Stimulated activated CD8-positive, alpha-beta memory T cell treated with anti-CD3 and anti-CD28 coated beads, Interleukin-4, amount 100 ng/mL, for 1 hour (primary cell): ENCODE results near the gene PBX4.
A peak's percentile ranks its signal among the peaks of the same experiment; 100 is the strongest.

Experiments used
- DNase-seq, 2 donors: peaks; one replicate each; pipeline ENCODE4 v3.0.0-alpha.2; 2020; ENCODE audit warnings: low read depth in 2 of 2, low spot score in 1 of 2

PBX4 gene

DNA sequence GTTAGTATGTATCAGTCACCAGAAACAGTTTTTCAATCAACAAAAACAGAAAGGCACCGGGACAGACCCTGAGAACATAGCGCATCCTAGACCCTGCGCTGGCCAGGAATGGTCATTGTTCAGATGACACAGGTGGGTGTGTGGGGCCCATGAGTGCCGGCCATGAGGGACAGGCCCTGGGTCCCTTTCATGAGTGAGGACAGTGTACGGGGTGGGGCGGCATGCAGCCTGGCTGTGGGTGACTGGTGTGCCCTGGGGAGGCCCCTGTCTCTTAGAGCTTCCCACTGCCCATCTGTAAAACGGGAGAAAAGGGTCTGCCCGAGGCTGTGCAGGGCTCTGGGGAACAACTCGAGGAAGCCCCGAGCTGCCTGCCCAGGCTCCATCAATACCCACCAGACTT, 25.8 kb downstream of the PBX4 start:
- DNase-seq = no peak

DNA sequence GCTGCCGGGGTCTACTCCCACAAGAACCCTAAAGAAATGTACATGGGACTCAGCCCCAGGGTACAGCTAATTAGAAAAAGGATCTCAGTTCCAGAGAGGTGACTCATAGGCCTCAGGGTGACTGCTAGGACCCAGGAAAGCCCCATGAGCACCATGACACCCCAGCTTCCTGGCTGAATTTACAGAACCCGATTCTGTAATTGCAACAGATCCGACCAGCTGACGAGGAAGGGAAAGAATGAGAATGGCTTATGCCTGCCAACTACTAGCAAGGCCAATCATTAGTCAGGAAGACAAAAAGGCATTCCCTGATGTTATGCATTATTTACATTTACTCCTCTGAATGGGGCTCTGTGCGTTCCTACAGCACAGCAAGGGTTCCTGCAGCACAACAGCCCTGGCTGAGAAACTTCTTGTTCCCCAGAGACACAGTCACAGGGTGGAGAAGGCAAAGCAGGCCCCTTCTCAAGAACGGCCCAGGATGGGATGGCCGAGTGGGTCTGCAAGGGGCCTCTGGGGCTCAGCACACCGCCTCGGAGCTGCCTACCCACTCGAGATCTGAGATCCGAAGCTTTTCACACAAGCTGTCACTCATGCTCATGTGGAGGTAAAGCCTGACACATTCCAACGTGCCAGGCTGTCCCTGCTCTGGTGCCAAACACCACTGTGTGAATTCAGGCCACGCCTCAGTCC, 27.2 kb downstream of the PBX4 start:
- DNase-seq = peak in 1 of 2 donors; percentile 34

DNA sequence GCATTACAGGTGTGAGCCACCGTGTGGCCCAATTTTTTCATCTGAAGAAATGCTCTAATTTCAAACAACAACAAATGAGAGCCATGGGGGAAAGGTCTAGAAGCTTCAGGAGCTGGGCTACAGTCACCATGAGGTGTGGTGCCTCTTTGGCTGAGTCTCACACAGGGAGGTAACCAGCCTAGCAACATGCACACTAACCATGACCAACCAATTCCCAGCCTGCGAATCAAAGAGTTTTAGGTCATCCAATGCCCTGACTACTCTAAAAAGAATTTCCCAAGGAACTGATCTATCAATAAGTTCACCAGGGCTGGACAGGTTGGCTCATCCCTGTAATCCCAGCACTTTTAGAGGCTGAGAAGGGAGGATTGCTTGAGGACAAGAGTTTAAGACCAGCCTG, 29.9 kb downstream of the PBX4 start:
- no peak for DNase-seq

DNA sequence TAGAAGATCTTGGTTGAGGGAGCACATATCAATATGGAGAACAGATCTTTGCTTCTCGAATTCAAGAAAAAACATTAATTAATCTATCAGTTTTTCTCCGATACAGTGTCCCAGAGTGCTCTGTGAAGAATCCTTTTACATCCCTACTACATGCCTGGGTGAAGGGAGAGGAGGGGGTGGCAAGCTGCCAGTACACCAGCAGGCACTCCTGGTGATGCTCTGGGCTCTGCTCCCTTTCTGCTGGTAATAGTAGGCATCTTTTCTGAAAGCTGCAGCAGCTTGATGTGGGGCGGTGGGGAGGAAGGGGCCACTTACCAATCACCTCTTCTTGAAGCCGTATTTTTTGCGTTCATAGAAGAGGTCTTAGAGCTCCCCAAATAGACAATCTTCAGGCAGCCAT, 30.7 kb downstream of the PBX4 start:
- no peak for DNase-seq

DNA sequence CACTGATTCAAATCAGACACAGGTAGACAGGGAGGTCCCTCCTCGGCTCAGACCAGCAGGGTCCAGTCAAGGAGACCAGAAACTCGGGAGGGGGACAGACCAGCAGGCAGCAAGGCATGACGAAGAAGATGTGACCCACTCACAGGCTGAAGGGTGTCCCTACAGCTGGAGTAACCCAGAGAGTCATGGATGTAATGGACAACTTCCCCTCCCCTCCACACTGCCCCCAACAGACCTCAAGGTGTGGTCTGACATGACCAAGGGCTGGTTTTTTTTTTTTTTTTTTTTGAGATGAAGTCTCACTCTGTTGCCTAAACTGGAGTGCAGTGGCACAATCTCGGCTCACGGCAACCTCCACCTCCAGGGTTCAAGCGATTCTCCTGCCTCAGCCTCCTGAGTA, 34.1 kb downstream of the PBX4 start:
- DNase-seq = no peak

DNA sequence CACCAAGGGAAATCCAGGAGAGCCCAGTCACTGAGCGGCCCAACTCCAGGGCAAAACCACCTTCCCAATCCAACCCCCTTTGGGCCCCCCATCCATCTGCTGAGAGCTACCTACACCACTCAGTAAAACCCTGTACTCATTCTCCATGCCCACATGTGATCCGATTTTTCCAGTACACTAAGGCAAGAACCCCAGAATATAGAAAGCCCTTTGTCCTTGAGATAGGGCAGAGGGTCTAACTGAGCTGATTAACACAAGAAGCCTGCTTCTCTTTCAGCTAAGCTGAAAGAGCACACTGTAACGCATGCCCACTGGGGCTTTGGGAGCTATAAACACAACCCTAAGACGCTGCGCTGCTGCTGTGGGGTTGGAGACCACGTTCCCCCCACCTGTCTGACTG, 36.0 kb downstream of the PBX4 start:
- no peak for DNase-seq

DNA sequence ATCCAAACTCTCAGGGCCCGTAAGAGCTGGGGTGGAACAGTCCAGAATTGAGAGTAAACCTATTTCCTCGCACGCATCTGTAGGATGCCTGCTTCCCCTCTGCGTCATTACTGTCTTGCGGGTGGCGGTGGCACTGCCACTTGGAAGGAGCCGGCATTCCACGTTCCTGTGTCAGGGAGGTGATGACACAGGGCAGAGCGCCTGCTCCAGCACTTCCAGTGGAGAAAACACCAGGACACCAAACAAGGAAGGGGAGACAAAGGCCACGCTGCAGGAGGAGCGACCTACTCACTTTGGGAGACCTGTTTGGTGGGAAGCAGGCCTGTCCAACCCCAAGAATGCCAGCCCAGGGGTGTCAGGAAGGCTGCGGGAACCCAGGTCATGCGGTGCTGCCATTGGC, 37.1 kb downstream of the PBX4 start:
- no peak for DNase-seq

DNA sequence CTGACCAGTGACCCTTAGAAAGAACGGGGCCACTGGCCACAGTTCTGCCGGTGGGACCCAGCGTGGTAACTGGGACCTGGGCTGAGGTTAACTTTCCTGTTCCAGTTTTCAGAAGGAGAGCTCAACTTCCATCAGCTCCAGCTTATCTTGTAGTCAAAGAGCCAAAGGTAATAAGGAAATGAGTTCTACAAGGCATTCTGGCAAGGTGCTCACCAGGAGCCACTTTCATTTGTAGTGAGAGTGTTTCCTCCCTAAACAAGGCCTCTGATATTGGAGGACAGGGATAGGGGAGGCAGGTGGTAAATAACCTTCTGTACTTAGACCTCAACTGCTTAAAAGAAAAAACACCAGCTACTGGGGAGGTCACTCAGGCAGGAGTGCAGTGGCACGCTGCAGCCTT, 38.1 kb downstream of the PBX4 start:
- no peak for DNase-seq

DNA sequence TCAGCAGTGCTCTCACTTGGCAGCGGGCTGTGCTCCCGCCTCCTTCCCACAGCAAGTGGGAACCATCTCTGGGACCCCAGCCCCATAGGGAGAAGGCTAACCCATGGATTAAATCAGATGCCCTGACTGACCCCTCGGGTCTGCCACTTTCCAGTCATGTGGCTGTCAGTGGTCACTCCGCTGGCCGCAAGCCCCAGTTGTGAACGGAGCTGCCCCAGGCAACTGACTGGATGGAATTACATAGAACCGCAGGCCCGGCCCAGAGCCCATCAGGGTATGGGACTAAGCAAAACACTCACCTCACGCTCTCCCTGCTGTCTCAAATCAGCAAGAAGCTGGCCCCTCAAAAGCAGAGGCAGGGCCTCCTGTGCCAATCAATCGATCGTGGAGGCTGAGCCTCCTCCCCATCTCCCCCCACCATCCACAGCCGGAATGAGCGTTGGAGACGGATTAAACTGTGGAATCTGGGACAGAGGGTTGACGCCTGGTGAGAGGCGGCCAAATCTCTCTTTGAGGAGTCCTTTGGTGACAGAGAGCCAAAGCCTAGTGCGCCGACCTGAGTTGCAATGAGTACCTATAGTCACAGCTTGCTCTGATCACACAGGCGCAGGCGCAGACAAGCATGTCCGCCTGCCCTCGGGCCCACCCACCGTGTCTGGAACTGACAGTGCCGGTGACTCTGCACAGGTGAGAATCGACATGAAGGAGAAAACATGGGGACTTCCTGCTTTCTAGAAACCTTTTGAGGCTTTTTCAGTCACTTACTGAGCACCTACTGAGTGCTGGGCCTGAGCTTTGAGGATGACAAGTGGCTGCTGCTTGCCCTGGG, 38.7 kb downstream of the PBX4 start:
- DNase-seq = no peak

DNA sequence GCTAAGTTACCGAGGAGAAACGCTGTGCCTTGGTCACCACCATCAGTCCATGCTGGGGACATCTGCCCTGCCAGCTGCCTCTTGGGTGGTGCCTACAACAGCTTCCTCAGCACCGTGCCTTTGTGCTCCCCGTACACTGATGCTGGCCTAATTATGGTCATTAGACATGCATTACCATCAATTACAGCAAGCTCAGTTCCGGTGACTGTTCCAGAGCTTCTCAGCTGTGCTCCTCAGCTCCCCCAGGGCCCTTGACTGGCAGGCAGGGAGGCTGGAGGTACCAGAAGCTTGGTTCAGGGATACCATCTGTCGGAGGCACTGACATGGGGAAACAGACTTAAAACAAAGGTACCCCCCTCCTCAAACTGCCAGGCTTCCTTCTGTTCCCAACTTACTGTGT, 40.2 kb downstream of the PBX4 start:
- DNase-seq = no peak

DNA sequence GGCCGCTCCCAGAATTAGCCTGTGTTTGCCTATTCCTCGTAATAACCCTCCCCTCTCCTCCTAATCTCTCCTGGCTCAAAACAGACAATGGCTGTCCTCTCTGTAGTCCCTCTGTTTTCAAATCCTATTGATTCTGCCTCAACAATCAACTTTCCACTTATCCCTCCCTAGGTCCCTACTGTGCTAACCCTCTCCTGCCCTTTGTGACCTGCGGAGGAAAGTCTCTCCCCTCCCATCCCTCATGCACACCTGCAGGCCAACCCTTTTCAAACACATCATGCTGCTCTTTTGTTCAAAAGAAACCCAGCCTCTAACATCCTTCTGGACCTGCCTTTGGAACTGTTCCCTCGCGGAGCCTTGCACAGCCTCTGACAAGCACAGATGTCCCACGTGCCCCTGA, 43.1 kb downstream of the PBX4 start:
- DNase-seq = no peak

DNA sequence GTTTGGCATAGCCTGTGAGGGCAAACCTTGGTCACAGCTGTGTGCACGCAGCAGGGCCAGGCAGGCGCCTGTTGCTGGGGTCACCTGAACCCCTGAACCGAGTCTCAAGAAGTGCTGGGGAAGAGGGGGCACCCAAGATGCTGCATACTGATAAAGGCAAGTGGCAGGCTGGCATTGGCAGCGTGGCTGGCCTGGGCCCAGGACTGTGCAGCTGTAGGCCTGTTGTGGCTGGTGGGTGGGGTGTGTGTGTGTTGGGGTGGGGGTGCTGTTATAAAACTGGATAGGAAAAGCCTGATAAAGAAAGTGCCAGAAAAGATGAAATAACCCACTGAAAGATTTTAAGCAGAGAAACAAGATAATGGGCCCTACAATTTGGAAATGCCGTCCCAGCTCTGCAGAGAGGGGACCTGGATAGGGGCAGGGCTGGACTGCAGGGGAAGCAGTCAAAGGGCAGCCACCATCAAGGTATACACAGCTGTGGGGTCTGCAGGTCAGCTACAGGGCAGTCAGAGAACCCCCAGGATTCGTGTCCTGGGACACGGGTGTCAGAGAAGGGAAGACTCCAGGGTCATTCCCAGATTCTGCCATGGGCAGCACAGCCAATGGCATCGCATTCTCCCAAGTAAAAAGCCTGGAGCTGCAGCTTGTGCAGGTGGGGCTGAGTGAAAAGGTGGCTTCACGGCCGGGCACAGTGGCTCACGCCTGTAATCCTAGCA, 47.3 kb downstream of the PBX4 start:
- no peak for DNase-seq

DNA sequence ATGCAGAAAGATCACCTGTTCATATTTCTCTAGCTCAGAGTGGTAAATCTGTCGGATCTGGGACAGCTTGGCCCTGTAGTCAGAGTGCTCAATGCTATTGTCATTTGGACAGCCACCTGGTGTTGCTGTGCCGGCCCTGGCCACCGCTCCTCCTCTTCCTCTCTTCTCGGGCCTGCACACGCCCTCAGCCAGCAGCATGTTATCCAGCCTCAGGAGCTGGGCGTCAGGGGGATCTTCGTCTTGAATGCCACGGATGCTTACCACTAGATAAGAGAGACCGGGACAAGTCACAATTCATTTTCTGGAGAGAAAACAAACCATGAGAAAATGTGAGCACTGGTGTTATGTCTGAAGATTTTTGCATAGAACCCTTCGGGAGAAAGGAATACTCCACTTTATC, 47.9 kb downstream of the PBX4 start:
- DNase-seq = no peak

DNA sequence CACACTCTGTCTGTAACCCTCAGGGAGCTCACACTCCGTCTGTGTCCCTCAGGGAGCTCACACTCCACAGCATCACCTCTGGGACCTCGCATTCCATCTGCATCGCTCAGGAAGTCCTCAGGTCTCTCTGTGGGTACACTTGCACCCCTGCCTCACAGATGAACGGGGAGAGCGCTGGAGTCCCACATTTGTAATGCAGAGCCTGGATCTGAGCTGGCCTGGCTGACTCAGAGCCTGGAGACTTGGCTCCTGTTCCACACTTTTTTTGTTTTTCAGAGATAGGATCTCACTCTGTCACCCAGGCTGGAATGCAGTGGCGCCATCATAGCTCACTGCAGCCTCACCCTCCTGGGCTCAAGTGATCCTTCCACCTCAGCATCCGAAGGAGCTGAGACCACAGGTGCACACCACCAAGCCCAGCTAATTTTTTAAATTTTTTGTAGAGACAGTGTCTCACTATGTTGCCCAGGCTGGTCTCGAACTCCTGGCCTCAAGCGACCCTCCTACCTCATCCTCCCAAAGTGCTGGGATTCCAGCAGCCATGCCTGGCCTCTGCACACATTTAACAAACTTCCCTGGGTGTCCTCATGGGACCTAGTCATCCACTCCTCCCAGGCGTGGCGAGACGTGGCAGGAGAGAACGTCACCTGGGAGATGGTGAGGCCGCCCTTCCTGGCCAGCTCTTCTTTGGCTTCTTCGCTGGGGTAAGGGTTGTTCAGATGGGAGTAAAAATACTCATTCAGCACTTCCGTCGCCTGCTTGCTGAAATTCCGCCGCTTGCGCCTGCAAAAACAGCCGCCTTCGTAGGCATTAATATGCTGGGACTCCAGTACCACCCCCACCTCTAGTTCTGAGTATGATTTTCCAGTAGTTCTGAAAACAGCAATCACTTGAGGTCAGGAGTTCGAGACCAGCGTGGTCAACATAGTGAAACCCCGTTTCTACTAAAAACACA, 49.4 kb downstream of the PBX4 start:
- no peak for DNase-seq

DNA sequence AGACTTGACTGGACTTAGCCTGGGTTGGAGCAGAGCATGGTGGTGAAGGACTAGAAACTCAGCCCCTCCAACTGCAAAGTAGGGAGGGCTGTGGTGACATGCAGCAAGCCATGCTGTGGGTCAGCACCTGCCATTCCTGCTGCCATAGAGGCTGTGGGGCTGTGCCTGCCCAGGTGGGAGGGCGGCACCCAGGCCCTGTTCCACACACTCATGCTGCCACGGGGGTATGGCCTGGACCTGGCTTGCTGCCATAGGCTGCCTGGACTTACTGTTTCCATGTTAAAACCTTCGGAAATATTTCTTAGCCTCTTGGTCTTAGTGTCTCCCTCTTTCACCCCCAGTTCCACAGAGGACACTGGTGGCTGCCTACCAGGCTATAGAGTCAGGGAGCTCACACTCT, 51.1 kb downstream of the PBX4 start:
- DNase-seq = no peak

DNA sequence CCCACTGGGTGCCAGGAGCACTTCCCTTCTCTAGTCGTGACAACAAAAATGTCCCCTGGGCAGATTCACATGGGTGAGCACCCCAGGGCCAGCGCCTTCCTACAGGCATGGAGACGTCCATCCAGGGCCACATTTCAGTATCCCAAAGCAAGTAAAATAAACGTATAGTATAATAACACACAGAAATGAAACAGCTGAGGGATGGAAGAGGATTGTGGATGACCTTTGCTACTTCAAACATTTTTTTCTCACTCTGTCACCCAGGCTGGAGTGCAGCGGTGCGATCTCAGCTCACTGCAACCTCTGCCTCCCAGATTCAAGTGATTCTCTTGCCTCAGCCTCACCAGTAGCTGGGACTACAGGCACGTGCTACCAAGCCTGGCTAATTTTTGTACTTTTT, 52.2 kb downstream of the PBX4 start:
- no peak for DNase-seq

DNA sequence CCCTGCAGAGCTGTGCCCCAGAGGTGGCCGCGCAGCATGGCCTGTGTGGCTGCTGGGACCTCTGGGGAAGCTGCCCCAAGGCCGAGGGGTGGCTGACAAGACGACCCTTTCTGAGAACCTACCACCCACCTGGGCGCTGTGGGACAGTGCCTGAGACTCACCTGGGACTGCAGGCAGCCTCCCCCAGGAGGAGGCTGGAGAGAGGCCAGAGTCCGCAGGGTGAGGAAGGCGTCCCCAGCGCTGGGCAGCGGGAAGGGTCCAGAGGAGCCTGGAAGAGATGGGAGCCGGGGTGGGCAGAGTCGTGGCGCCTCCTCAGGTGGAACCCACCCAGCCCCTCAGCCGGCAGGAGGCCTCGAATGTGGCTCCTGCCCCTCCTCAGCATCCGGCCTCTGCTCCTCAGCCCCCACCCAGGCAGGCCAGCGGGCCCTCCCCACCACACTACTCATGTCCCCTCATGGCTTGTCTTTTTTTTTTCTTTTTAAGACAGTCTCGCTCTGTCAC, 55.1 kb downstream of the PBX4 start:
- no peak for DNase-seq

DNA sequence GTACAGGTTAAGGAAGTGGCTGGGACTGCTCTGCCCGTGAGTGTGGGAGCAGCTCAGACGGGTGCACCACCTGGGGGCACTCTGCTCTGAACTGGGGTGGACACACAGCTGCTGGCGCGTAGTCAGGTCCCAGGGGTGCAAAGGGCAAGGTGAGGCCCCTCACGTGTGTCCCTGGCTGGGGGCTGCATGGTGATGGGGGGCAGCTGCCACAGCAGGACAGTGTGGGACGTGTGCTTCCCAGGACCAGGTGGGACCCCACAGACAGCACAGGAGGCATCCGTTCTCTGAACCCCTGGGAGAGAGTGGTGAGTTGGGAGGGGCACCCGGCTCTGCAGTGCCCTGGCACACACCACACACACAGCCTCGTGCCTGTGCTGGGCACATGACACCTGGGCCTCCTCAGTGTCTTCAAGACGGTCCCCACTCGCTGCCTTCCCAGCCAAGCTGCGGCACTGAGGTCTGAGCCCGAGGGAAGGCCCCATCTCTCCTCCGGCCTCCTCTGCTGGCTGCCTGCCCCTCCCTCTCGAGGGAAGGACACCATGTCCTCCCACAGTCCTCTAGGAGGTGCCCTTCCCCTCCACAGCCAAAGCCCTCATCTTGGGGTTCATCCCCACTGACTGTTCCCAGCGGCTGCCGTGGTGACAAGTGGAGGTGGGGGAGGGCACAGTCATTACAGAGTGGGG, 55.7 kb downstream of the PBX4 start:
- DNase-seq = peak in 1 of 2 donors; percentile 12

DNA sequence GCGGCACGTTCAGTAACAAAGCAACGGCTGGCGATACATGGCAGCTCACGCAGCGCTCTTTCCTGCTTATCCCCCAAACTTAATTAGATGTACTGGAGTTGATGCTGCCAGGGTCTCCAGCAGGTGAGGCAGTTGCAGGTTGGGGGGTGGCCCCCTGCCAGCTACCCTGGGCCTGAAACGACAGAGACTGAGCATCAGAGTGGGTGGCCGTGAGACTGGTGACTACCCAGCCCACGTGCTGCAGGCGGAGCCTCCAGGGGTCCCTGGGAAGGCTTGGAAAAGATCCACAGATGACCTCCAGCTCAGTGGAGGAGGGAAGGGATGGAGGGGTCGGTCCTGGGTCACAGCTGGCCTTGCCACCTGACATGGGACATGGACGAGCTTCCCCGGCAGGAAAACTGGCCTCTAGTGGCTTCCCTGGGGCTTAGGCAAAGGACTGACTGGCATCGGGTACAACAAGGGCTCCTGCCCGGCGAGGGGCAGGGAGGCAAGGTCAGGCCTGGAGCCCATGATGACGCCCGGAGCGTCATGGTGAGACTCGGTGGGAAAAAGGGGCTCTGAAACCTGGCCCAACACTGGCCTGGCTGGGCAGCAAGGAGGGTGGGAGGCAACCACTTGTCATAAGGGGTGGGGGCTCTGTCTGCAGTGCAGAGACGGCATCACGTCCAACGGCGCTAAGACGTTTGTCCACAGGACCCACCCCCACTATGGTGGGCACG, 56.4 kb downstream of the PBX4 start:
- no peak for DNase-seq

DNA sequence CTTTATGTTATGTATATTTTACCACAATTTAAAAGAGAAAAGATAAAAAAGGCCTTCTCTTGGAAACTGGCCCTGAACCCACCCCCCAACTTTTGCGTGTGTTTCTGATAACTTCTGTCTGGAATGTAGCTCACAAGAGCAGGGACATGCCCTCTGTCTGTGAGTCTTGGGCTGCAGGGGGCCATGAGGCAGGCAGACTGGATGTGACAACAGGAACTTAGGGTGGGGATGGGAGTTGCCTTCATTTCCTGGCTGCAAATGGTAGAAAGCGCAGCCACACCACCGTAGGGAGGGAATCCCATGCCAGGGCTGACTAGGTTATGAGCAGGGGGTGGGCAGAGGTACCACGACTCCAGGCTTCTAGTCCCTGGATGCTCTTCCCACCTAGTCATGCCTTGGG, 58.6 kb downstream of the PBX4 start:
- no peak for DNase-seq
